ENCODE data around the gene TRIM2. TPM values are rescaled to one million over a fixed set of nuclear protein-coding genes. Genes with fewer than 3 reads are reported as not detected.

The TRIM2 gene
- polyA plus RNA-seq, 3 donors, result 0.50 to 0.96 (median 0.76) TPM

- 72% methylated on average over 18 of the region's 22 CpGs for WGBS (ENCODE audit: insufficient coverage)
- Histone ChIP-seq H3K9ac (ENCODE audit: insufficient read depth, low read length, poor library complexity, severe bottlenecking) (no peak overlapping the region), H3K4me3 (replicated peaks in 1 of 3; ENCODE audit: low read depth in 2 of 3, low read length in 3 of 3) (no peak overlapping the region), H3K27me3 (ENCODE audit: control insufficient read depth in 2 of 2, insufficient read depth in 2 of 2, low read length in 2 of 2) (no peaks in the 10 kb centered on the region), H4K20me1 (ENCODE audit: insufficient read depth, low read length) (no peaks in the 10 kb centered on the region), H3K27ac (ENCODE audit: low read depth in 1 of 2, low read length in 2 of 2) (no peak overlapping the region), H3K4me1 (ENCODE audit: control insufficient read depth in 1 of 2, insufficient read depth in 2 of 2, low read length in 2 of 2) (no peaks in the 10 kb centered on the region), H3K79me2 (ENCODE audit: insufficient read depth, low read length) (no peaks in the 10 kb centered on the region), H3K9me3 (replicated peaks in 1 of 2; ENCODE audit: control insufficient read depth in 1 of 2, insufficient read depth in 1 of 2, low read length in 2 of 2) (no peaks in the 10 kb centered on the region), H3K36me3 (replicated peaks in 1 of 2; ENCODE audit: control insufficient read depth in 1 of 2, insufficient read depth in 2 of 2, low read length in 2 of 2) (no peaks in the 10 kb centered on the region), H2AFZ (ENCODE audit: insufficient read depth, low read depth, low read length, poor library complexity, severe bottlenecking) (no peak overlapping the region), H3K4me2 (replicated peaks; ENCODE audit: extremely low read depth, low read length, poor library complexity, severe bottlenecking) (no peak overlapping the region)
- Mint-ChIP-seq H3K4me1 (no peaks in the 10 kb centered on the region), H3K27ac (no peak overlapping the region), H3K4me3 (no peak overlapping the region), H3K36me3 (no peaks in the 10 kb centered on the region), H3K27me3 (ENCODE audit: low read depth in 3 of 3) (peaks cover 0 to 10% (median 8%) of the 10 kb centered on the region in 3 donors), H3K9me3 (no peaks in the 10 kb centered on the region)
- intact Hi-C loops (cut with micrococcal nuclease), result no loop called here
- TF ChIP-seq CTCF (IDR thresholded peaks at IDR 0.05), result no peak
- DNase-seq, result no peak
Observed at GRCh38 chr4:153204728-153205648, 745 bp downstream of the TRIM2 start.

- Histone ChIP-seq H3K27me3 (ENCODE audit: control insufficient read depth in 2 of 2, insufficient read depth in 2 of 2, low read length in 2 of 2) (no peaks in the 10 kb centered on the region), H3K9me3 (replicated peaks in 1 of 2; ENCODE audit: control insufficient read depth in 1 of 2, insufficient read depth in 1 of 2, low read length in 2 of 2) (no peaks in the 10 kb centered on the region), H3K4me3 (replicated peaks in 1 of 3; ENCODE audit: low read depth in 2 of 3, low read length in 3 of 3) (no peak overlapping the region), H4K20me1 (ENCODE audit: insufficient read depth, low read length) (no peaks in the 10 kb centered on the region), H3K4me1 (ENCODE audit: control insufficient read depth in 1 of 2, insufficient read depth in 2 of 2, low read length in 2 of 2) (no peaks in the 10 kb centered on the region), H3K36me3 (replicated peaks in 1 of 2; ENCODE audit: control insufficient read depth in 1 of 2, insufficient read depth in 2 of 2, low read length in 2 of 2) (no peaks in the 10 kb centered on the region), H3K9ac (ENCODE audit: insufficient read depth, low read length, poor library complexity, severe bottlenecking) (no peak overlapping the region), H2AFZ (ENCODE audit: insufficient read depth, low read depth, low read length, poor library complexity, severe bottlenecking) (no peak overlapping the region), H3K4me2 (replicated peaks; ENCODE audit: extremely low read depth, low read length, poor library complexity, severe bottlenecking) (no peak overlapping the region), H3K79me2 (ENCODE audit: insufficient read depth, low read length) (no peaks in the 10 kb centered on the region), H3K27ac (ENCODE audit: low read depth in 1 of 2, low read length in 2 of 2) (no peak overlapping the region)
- Mint-ChIP-seq H3K4me1 (no peaks in the 10 kb centered on the region), H3K36me3 (no peaks in the 10 kb centered on the region), H3K27me3 (ENCODE audit: low read depth in 3 of 3) (peaks cover 0 to 13% (median 8%) of the 10 kb centered on the region in 3 donors), H3K27ac (no peak overlapping the region), H3K9me3 (no peaks in the 10 kb centered on the region), H3K4me3 (no peak overlapping the region)
- DNase-seq, result no peak
- TF ChIP-seq CTCF (IDR thresholded peaks at IDR 0.05), result no peak
- 88% methylated on average over 2 of the region's 5 CpGs for WGBS (ENCODE audit: insufficient coverage)
- intact Hi-C loops (cut with micrococcal nuclease), result no loop called here
Observed at GRCh38 chr4:153205757-153206156, 1.5 kb downstream of the TRIM2 start.

All from CD14-positive monocyte (primary cell).